Esophagus squamous epithelium (tissue), 4 donors: ENCODE data around the gene MAP2K6.

ENCODE experiments used
- CTCF ChIP-seq, 6 experiments: fragments of 450-650 bp in 4 of 6; fragments of 200-600 bp in 2 of 6; sonication (generic) in 2 of 6; IDR thresholded peaks; one replicate each; pipeline ENCODE4 v1.5.1; 2016 to 2019; ENCODE audit warnings: antibody characterized with exemption in 6 of 6, mild to moderate bottlenecking in 4 of 6, moderate library complexity in 4 of 6
- POLR2A ChIP-seq, 4 donors: fragments of 450-650 bp; IDR thresholded peaks; one replicate each; pipeline ENCODE4 v1.6.1; 2017; ENCODE audit warnings: antibody characterized with exemption in 4 of 4, mild to moderate bottlenecking in 4 of 4, moderate library complexity in 3 of 4

GRCh38 chr17:69428252-69428980, 13.9 kb downstream of the MAP2K6 start:
- TF ChIP-seq POLR2A (IDR thresholded peaks at IDR 0.05): no peak
- TF ChIP-seq CTCF (IDR thresholded peaks at IDR 0.05): no peak
